ENCODE results near the gene KCP. TPM values are rescaled to one million over a fixed set of nuclear protein-coding genes. Genes with fewer than 3 reads are reported as not detected.

The KCP gene
- total RNA-seq, 1 experiment from 2014 or later: 0.06 TPM

DNA sequence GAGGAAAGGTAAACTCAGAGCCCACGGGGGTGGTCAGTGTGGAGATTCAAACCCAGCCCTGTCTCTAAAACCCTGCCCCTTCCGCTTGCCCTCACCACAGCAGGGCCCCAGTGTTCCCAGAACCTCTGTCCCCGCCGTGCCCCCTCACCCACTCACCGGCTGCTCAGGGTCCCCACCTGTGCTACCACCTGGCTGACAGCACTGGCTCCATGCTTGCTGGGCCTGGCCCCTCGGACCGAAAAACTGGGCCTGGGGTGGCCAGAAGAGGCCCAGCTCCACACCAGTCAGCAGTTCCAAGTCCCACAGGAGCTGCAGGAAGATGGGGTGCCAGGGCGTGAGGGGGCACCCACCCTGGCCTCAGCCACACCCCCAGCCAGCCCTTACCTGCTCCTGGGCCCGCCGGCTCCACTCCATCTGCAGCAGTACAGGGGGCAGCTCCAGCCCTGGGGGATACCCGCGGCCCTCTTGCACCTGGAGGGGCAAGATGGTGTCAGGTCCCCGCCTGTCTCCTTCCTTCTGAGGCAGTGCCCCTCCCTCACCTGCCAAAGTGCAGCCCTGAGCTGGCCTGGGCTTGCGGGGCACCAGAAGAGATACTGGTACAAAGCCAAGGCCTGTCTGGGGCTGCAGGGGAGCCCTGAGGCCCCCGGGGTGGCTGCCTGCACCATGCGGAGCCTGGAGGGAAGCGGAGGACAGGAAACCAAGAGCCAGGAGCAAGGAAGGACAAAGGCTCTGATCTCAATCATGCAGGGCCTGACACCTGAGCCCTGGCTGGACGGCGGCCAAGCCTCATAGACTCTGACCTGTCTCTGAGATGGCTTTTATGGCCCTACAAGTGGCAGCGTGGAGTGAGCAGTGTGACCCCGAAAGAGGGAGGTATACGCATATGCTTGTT, 36.1 kb downstream of the KCP start:
- DNase-seq (ENCODE audit: low read depth): no peak

GRCh38 chr7:128873234-128873633, 37.3 kb downstream of the KCP start:
- no peak for DNase-seq (ENCODE audit: low read depth)

GRCh38 chr7:128872394-128872824, 38.1 kb downstream of the KCP start:
- no peak for DNase-seq (ENCODE audit: low read depth)

GRCh38 chr7:128871050-128871449, 39.5 kb downstream of the KCP start:
- DNase-seq (ENCODE audit: low read depth): no peak

DNA sequence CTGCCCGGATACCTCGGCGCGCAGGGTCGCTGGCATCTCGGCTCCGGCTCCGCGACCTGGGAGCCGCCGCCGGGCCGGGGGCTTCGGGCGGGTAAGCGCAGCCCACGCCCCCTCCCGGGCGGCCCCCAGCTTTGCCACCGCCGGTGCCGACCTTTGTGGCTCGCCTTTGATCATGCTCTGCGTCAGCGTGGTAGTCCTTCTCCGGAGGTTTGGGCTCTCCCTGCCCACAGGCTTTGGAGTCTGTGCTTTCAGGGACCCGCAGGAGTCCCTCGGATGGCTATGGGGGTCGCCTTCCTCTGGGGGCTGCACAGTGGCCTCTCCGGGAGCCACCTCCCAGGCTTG, 40.6 kb downstream of the KCP start:
- DNase-seq (ENCODE audit: low read depth): no peak

DNA sequence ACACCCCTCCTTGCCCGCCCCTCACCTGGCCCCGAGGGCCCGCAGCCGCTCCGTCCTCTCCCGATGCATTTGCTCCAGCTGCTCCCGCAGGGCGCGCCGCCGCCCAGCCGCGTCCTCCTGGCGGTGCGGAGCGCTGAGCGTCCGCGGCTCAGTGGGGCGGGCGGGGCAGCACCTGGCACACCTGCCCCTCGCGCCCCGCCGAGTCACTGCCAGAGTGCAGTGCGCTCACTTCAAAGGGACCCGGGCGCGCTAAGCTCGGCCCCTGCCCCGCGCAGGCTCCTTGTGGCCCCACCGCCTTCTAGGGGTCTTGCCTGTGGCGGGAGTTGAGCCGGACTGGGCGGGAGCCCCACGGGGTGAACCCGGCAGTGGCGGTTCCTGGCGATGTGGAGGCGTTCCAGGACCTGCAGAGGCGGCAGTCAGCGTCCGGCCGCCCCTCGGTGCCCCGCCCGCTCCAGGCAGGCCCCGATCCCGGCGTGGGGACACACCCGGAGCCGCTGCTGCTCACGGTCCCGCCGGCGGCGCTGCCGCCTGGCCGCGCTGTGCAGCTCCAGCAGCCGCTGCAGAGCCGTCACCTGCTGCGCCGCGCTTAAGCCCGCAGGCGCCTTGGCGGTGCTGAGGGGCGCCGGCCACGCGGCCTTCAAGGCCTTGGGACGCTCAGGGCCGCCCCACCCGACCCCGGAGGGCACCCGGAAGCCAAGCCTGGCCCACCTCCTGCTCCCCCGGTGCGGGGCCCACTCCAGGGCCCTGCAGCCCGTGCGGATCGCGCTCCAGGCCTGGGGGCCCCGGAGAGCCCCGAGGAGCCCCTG, 41.2 kb downstream of the KCP start:
- peak; percentile 79 for DNase-seq (ENCODE audit: low read depth)

DNA sequence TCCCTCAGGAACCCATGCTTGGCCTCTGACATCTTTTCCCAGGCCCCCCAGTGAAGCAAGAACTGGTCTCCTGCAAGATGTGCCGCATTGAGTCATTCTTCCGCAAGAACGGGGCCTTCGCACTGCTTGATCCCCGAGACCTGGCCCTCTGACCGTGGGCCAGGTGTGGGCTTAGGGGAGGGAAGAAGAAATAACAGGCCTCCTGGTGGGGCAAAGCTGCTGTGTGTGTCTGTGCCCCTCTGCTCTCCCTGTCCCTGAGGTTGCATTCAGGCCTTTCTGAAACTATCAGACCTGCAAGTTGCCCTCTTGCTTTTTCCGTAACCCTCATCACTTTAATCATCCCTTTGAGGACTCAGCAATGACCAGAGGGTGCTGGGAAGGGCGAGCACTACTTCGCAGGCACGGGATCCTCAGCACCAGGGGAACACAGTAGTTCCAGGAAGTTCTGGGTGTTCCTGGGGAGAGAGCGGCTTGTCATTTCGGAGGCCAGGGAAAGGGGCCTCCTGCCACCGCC, 41.8 kb downstream of the KCP start:
- DNase-seq (ENCODE audit: low read depth): no peak

DNA sequence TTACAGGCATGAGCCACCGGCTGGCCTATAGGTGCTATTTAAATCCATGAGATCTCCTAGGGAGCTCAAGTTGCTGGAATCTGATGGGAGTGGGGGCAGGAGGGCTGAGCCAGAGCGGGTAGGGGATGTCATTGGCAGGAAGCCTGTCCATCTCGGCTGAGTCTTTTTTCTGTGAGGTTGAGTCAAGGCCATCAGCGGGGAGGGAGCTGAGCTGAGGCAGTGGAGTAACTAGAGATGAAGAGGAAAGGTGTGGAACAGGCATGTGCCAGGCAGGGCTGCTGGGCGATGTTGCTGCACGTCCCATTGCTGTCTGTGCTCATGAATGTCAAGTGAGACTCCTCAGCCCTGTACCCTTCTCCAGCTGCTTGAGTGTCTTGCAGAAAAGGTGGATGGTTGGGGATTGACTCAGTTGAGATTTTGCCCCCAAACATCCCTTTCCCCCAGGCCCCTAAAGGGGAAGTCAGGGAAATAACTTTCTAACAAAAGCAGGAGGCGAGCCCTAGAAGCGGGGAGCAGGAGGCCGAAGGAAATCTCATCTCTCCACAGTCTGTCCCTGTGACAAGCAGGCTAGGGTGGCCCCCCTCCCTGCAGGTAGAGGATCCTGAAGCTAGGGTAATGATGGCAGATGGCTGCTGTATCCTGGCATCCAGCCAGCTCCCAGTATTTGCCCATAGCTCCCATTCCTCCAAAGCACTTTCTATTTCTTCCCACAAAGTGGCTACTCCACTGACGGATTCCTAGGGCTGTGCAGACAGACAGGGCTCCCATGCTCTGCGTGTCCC, 42.5 kb downstream of the KCP start:
- DNase-seq (ENCODE audit: low read depth): peak; percentile 57

- no peak for DNase-seq (ENCODE audit: low read depth)
Measured at GRCh38 chr7:128867241-128867640, 43.3 kb downstream of the KCP start.

DNA sequence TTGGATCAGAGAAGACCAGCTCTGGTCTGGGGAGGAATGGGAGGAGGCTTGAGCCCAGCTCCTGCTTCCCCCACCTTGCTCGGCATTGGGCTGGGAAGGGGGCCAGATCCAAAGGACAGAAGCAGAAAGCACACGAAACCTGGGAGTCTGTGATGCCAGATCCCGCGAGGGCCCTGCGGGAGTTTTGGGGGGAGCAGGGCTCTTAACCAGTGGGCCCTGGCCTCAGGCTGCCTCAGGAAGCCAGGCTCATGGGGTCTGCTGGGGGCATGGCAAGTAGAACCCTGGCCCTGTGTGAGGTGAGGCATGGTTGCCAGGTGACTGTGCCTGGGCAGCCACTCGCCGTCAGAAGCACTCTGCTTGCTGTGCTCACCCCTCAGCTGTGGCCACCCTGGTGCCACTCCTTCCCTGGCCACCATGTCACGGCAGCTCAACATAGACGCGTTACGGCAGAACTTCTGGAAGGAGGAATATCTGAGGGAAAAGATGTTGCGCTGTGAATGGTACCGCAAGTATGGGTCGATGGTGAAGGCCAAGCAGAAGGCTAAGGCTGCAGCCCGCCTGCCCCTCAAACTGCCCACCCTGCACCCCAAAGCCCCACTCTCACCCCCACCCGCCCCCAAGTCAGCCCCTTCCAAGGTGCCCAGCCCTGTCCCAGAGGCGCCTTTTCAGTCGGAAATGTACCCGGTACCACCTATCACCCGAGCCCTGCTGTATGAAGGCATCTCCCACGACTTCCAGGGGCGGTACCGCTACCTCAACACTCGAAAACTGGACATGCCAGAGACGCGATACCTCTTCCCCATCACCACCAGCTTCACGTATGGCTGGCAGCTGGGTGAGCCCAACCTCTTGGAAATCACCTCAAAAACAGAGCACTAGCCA, 44.3 kb downstream of the KCP start:
- no peak for DNase-seq (ENCODE audit: low read depth)

GRCh38 chr7:128865303-128865702, 45.2 kb downstream of the KCP start:
- DNase-seq (ENCODE audit: low read depth): no peak

DNA sequence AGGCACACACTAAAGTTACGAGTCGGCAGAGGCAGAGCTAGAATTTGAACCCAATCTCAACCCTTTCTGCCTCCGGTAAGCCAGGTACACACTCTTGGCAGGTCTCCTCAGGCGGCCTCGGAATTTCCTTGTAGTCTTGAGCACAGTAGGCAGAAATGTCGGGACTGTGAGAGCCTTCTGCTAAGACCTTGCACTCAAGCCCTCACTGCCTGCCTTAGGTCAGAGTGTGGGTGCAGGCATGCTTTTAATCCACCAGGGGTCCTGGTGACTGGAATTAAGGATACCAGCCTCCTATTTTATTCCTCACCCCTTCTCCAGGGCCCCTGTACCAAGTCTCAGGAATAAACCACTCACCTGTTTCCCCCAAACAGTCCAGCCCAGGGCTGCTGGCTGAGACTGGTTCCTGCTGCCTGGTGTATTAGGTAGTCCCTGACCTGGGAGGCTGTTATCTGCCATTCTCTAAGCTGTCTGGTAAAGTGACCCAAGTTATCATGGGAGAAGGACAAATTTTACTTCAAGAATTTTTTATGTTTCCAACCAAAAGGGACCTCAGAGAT, 47.0 kb downstream of the KCP start:
- peak; percentile 75 for DNase-seq (ENCODE audit: low read depth)

GRCh38 chr7:128862571-128863432, 47.7 kb downstream of the KCP start, which contains the start of gene ATP6V1F:
Gene ATP6V1F, plus strand, starts transcription at chr7:128862856. Its CDS starts 49 bp downstream, at chr7:128862905.
- DNase-seq (ENCODE audit: low read depth): peak; percentile 100

- no peak for DNase-seq (ENCODE audit: low read depth)
Measured at GRCh38 chr7:128861957-128862570, 48.4 kb downstream of the KCP start.

DNA sequence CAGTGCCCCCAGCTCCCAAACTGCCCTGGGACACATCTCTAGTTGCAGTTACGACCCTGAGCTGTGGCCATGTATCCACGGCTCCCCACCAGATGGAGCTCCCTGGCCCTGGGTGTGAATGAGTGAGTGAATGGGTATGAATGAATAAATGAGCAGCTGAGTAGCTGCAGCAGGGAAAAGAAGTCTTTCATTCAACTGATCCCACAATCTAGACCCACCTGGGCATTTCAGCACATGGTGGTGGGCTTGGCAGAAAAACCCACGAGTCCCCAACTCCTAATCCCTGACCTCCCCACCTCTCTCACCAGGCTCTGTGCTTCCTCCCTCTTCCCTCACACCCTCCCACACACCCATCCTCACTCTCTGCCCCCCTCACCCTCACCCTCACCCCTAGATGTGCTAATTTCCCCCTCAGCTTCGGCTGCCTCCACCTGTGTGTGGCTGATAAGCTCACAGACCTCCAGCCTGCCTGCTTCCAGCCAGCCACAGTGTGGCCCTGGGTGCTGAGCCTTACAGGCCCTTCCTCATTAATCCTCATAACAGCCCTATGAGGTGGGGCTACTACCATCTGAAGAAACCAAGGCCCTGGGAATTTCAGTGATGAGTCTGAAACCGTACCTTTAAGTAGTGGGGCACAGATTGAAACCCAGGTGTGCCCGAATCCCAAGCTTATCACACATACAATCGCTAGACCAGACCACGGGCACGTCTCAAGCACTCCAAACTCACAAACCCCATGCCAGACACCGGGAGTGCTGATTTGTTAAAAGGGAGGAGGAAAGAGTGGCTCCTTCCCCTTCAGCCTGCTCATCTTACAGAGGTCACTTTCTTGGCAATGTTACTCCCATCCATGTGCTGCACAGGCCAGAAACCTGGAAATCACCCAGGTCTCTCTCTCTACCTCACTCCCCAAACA, 50.1 kb downstream of the KCP start:
- no peak for DNase-seq (ENCODE audit: low read depth)

DNA sequence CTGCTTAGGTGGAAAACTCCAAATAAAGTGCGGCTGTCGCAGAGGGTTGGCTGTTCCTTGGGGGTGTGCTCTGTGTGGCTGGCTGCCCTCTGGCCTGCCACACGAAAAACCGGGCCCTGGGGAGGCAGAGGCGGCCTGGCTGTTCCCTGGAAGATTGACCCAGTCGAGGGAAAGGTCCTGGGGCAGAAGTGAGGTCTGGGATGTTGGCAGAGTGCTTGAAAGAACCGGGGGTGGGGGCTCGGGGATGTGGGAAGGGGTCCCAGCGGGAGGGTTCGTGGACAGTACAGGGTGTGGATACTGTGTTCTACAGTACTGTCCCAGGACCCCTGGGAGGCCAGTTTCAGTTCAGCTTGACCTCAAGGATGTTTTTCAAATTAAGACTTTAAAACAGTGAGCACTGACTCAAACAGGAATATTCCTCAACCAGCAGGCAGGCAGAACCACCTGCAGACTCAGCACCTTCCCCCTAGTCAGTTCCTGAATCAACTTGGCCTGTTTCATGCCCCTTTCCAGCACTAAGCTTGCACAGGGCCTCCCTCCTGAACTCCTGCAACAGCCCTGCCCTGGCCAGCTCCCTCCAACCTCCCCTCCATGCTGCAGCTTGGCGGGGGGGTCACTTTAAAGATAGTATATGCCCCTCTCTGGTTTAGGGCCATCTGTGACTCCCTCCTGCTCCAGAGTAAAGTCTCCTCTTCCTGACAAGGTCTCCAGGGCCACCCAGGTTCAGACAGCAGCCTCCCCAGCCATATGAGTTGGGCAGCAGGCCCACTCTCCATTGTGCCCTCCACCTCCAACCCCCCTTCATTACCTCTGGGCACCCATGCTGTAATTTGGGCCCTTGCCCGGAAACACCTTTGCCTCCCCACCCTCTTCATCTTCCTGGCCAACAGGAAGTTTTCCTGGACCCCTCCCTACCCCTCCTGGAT, 51.0 kb downstream of the KCP start:
- no peak for DNase-seq (ENCODE audit: low read depth)
